Measurements from ENCODE around the gene MND1.

MND1 gene

DNA sequence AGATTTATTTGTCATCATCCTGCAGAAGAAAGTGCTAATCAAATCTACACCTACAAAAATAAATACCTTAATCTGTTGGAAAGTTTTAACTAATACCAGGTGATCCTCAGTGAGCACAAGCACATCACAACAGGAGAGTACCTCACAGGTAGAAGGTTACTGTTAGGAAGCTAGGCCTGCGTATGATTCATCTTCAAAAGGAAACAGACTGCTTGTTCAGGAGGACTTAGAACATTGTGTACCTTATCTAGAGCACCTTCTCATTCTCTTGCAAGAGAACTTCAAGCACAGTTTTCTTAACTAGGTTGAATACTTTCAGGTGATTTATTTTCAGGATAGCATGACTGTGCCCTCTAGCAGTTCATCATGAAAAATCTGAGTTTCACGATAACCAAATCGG is 54.2 kb downstream of the MND1 start:
- no peak overlapping the region for H3K4me3 ChIP-seq (replicated peaks; ENCODE audit: low read depth, low read length)
- TF ChIP-seq, protein P1, sequence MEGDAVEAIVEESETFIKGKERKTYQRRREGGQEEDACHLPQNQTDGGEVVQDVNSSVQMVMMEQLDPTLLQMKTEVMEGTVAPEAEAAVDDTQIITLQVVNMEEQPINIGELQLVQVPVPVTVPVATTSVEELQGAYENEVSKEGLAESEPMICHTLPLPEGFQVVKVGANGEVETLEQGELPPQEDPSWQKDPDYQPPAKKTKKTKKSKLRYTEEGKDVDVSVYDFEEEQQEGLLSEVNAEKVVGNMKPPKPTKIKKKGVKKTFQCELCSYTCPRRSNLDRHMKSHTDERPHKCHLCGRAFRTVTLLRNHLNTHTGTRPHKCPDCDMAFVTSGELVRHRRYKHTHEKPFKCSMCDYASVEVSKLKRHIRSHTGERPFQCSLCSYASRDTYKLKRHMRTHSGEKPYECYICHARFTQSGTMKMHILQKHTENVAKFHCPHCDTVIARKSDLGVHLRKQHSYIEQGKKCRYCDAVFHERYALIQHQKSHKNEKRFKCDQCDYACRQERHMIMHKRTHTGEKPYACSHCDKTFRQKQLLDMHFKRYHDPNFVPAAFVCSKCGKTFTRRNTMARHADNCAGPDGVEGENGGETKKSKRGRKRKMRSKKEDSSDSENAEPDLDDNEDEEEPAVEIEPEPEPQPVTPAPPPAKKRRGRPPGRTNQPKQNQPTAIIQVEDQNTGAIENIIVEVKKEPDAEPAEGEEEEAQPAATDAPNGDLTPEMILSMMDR (IDR thresholded peaks at IDR 0.05; ENCODE audit: low read length, missing control alignments): no peak
- no peak for DNase-seq (ENCODE audit: low read depth)

DNA sequence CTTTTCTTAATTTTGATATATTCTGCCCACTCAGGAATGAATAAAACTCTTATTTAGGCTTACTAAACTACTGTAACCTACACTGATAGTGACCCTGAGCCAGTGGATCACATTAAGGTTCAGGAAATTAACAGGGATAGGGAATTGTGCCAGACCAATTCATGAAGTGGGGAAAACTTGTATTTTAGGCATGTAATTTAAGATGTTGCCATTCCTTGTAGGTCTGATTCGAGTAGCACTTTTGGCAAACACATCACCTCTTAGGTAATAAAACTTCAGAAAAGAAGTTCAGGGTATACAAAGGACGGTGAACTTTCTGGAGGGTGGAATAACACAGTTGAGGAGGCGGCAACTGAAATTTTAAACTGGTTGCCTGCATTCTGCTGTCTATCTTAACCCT is 54.9 kb downstream of the MND1 start:
- TF ChIP-seq, protein P1 (IDR thresholded peaks at IDR 0.05; ENCODE audit: low read length, missing control alignments): no peak
- no peak overlapping the region for H3K4me3 ChIP-seq (replicated peaks; ENCODE audit: low read depth, low read length)
- no peak for DNase-seq (ENCODE audit: low read depth)

DNA sequence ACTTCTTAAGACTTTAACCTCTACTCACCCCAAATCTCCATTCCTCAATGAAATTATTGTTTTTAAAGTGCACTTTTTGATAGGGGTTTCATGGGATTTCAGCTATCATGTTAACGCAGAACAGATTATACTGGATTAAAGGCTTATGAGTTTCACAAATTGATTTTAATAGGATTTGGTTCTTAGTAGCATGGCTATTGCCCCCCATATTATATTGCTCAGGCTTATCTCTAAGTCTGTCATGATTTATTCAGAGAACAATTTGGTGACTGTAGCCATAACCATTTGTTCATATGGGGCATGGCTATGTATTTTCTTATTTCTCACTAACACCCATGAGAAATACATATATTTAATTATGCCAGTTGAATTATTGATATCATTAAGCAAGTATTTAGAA is 57.0 kb downstream of the MND1 start:
- TF ChIP-seq, protein P1 (IDR thresholded peaks at IDR 0.05; ENCODE audit: low read length, missing control alignments): no peak
- no peak overlapping the region for H3K4me3 ChIP-seq (replicated peaks; ENCODE audit: low read depth, low read length)
- DNase-seq (ENCODE audit: low read depth): no peak

DNA sequence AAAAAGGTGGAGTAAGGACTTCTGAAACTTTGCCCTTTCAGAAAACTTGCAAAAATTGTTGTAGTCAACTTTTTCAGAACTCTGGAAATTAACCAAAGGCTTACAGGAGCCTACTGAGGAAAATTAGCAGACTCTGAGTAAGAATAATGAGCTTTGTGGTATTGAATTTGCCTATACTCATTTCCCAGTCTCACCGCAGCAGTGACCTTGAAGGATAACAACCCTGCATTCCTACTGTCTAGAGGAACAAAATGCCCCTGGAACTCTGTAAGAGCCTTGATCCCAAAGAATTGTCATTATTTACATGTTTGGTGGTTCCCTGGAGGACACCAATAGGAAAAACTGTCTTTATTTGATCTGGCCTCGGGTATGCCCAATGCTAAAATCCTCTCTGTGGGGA is 57.9 kb downstream of the MND1 start:
- H3K4me3 ChIP-seq (replicated peaks; ENCODE audit: low read depth, low read length): no peak overlapping the region
- DNase-seq (ENCODE audit: low read depth): peak; percentile 27
- TF ChIP-seq, protein P1 (IDR thresholded peaks at IDR 0.05; ENCODE audit: low read length, missing control alignments): no peak

DNA sequence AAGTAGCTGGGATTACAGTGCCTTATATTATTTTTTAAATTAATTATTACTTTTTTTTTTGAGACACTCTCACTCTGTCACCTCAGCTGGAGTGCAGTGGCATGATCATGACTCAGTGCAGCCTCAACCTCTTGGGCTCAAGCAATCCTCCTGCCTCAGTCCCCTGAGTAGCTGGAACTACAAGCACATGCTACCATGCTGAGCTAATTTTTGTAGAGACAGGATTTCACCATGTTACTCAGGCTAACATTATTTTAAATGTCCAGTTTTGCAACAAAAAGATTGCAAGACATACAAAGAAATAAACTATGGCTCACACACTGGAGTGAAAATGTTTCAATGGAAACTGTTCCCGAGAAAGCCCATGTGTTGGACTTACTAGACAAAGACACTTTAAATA is 59.2 kb downstream of the MND1 start:
- H3K4me3 ChIP-seq (replicated peaks; ENCODE audit: low read depth, low read length): no peak overlapping the region
- no peak for DNase-seq (ENCODE audit: low read depth)
- TF ChIP-seq, protein P1 (IDR thresholded peaks at IDR 0.05; ENCODE audit: low read length, missing control alignments): no peak

DNA sequence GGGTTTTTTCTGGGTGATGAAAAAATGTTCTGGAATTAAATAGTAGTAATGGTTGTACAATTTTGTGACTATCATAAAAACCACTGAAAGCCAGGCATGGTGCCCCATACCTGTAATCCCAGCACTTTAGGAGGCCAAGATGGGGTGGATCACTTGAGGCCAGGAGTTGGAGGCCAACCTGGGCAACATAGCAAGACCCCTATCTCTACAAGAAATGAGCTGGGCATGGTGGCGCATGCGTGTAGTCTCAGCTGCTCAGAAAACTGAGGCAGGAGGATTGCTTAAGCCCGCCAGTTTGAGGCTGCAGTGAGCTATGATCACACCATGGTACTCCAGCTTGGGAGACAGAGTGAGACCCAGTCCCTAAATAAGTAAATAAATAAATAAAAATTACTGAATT is 63.4 kb downstream of the MND1 start:
- TF ChIP-seq, protein P1 (IDR thresholded peaks at IDR 0.05; ENCODE audit: low read length, missing control alignments): no peak
- H3K4me3 ChIP-seq (replicated peaks; ENCODE audit: low read depth, low read length): no peak overlapping the region
- no peak for DNase-seq (ENCODE audit: low read depth)

DNA sequence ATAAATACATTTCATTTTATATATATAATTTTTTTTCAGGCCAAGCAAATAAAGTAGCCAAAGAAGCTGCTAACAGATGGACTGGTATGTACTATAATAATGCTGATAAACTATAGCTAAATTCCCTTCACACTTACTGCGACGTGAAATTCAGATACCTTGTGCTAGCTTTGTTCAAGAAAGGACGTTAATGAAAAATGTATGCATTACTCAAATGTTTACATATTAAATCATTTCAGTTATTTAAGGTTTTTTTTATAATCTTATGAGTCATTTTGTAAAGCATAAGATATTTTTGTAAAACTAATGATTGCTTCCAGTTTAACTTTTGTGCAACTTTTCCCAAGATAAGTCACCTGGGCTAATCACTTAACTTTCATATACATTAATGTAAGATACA is 64.4 kb downstream of the MND1 start:
- no peak overlapping the region for H3K4me3 ChIP-seq (replicated peaks; ENCODE audit: low read depth, low read length)
- DNase-seq (ENCODE audit: low read depth): no peak
- TF ChIP-seq, protein P1 (IDR thresholded peaks at IDR 0.05; ENCODE audit: low read length, missing control alignments): no peak
